HG03571 (cell line): ENCODE measurements around the gene RHOT2.

Source experiments
- ATAC-seq: cut with Tn5 transposase; IDR thresholded peaks from one replicate; pipeline ENCODE4 v1.9.1; 2021; ENCODE audit not compliant: unreplicated experiment

RHOT2 gene

GRCh38 chr16:667780-668518 is at the start of gene RHOT2:
TSS of gene RHOT2 (plus strand) at chr16:668132. CDS start at chr16:668200, 68 bp downstream.
- peak; percentile 76 for ATAC-seq

GRCh38 chr16:619476-620100 is 48.3 kb upstream of the RHOT2 start:
- no peak for ATAC-seq

- no peak for ATAC-seq
Measured at GRCh38 chr16:620700-621525, 47.0 kb upstream of the RHOT2 start.

- ATAC-seq, result no peak
Measured at GRCh38 chr16:621526-622105, 46.3 kb upstream of the RHOT2 start.

GRCh38 chr16:622920-623280 is 45.0 kb upstream of the RHOT2 start:
- no peak for ATAC-seq

GRCh38 chr16:624526-625070 is 43.3 kb upstream of the RHOT2 start:
- no peak for ATAC-seq

DNA sequence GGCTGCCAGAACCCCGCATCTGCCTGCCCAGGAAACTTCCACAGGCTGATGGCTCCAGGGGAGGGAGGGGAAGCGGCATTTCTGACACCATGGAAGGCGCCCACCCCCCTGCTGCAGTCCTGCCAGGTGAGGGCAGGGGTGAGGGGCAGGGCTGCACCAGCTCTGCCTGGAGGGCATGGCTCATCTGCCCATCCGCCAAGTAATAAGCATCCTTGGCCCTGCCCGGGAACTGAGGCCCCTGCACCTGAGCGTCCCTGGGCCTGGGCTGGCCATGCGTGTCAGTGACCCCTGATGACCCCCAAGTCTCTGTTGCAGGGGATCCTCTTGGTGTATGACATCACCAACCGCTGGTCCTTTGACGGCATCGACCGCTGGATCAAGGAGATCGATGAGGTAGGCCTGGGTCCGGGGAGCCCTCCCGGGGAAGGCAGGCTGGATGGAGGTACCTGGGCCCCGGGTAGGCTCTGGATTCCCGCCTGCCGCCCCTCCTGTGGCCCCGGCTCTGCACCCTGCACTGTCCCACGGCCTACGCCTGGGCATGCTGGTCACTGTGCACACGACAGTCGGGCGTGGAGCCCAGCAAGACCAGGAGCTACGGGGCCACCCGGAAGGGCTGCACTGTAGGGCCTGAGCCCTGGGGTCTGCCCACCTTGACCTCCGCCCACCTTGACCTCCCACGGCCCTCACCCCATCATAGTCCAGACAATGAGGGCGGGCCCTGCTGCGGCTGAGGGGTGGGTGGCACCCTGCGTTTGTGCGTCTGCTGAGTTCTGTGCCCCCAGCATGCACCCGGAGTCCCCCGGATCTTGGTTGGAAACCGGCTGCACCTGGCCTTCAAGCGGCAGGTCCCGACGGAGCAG is 42.6 kb upstream of the RHOT2 start:
- no peak for ATAC-seq

- no peak for ATAC-seq
Measured at GRCh38 chr16:625977-626765, 41.8 kb upstream of the RHOT2 start.

- ATAC-seq, result no peak
Measured at GRCh38 chr16:626787-627453, 41.0 kb upstream of the RHOT2 start.

DNA sequence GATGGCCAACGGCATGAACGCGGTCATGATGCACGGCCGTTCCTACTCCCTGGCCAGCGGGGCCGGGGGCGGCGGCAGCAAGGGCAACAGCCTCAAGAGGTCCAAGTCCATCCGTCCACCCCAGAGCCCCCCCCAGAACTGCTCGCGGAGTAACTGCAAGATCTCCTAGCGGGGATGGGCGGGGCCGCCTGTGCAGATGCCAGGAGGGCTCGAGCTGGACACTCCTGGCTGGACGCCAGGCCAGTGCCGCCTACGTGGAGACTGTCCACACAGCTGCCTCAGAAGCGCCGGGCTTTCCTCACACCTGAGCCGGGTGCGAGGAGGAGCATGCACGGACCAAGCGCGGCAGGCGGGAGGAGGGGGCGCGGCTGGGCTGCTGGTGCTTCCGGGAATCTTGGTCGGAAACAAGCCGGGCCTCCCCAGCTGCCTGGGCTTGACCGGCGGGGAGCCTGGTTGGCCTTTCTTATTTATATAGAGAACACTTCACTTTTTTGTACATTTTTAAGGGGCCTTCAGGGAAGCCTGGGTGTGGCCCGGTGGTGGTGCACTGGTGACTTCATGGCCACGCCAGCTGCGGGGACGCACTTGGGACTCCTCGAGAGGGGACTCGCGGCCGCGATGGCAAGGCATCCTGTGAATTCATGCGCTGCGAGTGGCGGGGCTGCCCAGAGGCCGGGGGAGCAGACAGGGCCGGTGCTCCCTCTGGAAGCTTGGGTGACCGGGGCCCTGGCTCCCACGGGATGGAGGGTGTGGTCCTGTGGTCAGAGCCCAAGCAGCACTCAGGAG is 40.3 kb upstream of the RHOT2 start:
- no peak for ATAC-seq

DNA sequence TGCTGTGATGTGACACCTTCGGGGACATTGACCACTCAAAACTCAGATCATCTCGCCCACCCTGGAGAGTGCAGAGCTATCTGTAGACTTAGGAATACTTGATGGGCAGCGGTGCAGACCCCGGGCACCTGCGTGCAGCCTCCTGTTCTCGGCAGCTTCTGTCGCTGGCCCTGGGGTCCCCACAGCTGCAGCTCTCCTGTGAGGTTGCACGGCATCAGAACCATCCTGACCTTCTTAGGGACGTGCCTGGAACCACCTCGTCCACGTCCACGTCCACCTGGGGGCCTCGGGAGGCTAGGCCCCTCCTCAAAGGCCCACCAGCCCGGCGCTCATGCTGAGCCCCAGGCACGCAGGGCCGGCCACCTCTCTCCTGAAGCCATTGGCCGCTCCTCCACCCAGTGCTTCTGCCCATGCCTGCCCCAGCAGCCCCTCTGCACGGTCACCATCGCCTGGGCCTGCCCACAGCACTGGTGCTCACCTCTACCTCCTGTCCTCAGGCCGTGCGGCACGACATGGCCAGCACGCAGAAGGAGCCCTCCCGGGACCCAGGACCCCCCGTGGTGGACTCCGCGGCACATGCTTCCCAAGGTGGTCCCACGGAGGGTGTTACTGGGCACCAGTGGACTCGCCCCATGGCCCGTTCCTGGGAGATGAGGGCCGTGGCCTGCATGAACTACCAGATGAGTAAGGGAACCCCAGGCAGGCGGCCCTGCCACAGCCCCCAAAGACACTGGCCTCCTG is 39.4 kb upstream of the RHOT2 start:
- no peak for ATAC-seq

GRCh38 chr16:629185-629832 is 38.6 kb upstream of the RHOT2 start:
- ATAC-seq, result no peak

DNA sequence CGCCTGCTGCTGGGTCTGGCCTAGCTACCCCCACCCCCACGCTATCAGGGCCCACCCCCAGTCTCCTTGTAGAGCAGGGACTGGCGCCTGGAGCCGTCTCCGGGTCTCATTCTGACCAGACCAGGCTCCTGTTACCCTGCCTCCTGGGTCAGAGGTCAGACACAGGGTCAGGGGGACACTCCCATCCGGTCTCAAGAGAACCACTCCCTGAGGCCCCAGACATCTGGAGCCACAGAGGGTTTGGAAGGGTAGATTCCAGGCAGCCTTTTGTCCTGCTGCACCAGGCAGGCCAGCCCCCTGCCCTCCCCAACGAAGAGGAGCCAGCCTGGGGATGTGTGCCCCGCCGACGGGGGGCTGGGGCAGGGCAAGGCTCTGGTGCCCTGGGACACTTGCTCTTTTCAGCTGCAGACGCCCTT is 38.1 kb upstream of the RHOT2 start:
- ATAC-seq, result no peak

DNA sequence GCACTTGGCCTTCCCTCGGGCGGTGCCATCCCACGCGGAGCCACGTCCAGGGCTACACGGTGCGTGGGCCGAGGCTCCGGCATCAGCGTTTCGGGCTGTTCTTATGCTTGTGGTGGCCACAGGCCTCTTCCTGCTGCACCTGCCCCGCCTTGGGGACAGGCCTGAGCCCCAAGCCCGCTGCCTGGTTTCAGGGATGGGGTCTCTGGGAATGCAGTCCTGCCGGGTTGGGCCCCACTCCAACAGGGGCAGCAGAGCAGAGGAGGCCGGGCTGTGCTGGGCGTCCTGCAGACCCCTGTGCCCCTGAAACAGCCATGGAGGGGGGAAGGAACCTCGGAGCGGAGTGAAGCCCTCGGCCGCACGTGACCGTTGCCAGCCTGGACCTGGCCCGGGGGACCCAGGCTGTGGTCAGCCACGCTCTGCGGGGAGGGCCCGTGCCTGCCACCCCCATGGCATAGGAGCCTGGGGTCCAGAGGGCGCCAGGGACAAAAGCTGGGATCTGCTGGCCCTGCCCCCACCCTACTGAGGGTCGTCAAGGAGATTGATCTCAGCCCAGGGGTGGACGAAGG is 37.6 kb upstream of the RHOT2 start:
- no peak for ATAC-seq

- no peak for ATAC-seq
Measured at GRCh38 chr16:630815-631405, 37.0 kb upstream of the RHOT2 start, which contains the start of gene WFIKKN1. TSS of gene WFIKKN1 (plus strand) at chr16:630985. CDS start at chr16:631254, 269 bp downstream.

DNA sequence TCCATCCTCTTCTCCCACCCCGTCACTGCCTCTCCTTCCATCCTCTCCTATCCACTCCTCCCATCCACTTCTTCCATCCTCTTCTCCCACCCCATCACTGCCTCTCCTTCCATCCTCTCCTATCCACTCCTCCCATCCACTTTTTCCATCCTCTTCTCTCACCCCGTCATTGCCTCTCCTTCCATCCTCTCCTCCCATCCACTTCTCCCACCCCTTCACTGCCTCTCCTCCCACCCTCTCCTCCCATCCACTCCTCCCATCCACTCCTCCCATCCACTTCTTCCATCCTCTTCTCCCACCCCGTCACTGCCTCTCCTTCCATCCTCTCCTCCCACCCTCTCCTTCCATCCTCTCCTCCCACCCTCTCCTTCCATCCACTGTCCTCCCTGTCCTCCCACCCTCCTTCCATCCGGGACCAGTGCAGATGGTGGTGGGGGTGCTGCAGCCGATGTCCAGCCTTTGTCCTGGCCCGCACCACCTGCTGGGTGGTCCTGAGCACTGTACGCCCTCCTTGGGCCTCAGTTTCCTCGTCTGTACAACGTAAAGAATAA is 36.0 kb upstream of the RHOT2 start:
- no peak for ATAC-seq
